HG02970 (cell line): Measurements from ENCODE around the gene SSC5D.

Experiments used
- ATAC-seq: cut with Tn5 transposase; IDR thresholded peaks from one replicate; pipeline ENCODE4 v1.9.1; 2021; ENCODE audit warnings: mild to moderate bottlenecking, moderate library complexity, moderate number of reproducible peaks; ENCODE audit not compliant: unreplicated experiment, low FRiP score

Gene SSC5D

GRCh38 chr19:55468054-55468393 is 20.2 kb upstream of the SSC5D start:
- no peak for ATAC-seq

- no peak for ATAC-seq
Measured at GRCh38 chr19:55471266-55471665, 17.0 kb upstream of the SSC5D start.

GRCh38 chr19:55472463-55472862 is 15.8 kb upstream of the SSC5D start:
- no peak for ATAC-seq

- no peak for ATAC-seq
Measured at GRCh38 chr19:55473225-55474012, 14.8 kb upstream of the SSC5D start.

GRCh38 chr19:55474269-55475265 is 13.7 kb upstream of the SSC5D start:
- no peak for ATAC-seq

GRCh38 chr19:55476100-55476775 is 12.0 kb upstream of the SSC5D start, which contains the start of gene ZNF628:
TSS of gene ZNF628 (plus strand) at chr19:55476617. CDS start at chr19:55479911, 3,294 bp downstream.
- ATAC-seq, result peak; percentile 93

- ATAC-seq, result no peak
Measured at GRCh38 chr19:55477905-55478304, 10.3 kb upstream of the SSC5D start.

GRCh38 chr19:55478364-55478763 is 9.9 kb upstream of the SSC5D start:
- no peak for ATAC-seq

GRCh38 chr19:55479045-55479444 is 9.2 kb upstream of the SSC5D start:
- ATAC-seq, result no peak

- no peak for ATAC-seq
Measured at GRCh38 chr19:55479451-55480230, 8.6 kb upstream of the SSC5D start.

GRCh38 chr19:55481148-55481793 is 7.0 kb upstream of the SSC5D start:
- no peak for ATAC-seq

- ATAC-seq, result no peak
Measured at GRCh38 chr19:55481794-55482155, 6.5 kb upstream of the SSC5D start.

- ATAC-seq, result no peak
Measured at GRCh38 chr19:55482156-55482961, 5.9 kb upstream of the SSC5D start.

- ATAC-seq, result no peak
Measured at GRCh38 chr19:55482967-55483705, 5.1 kb upstream of the SSC5D start.

GRCh38 chr19:55483706-55484592 is 4.3 kb upstream of the SSC5D start:
- ATAC-seq, result no peak

GRCh38 chr19:55484593-55485438 is 3.4 kb upstream of the SSC5D start, which contains the start of gene NAT14:
TSS of gene NAT14 (plus strand) at chr19:55485188. CDS start at chr19:55485709, 521 bp downstream.
- no peak for ATAC-seq
